ENCODE data around the gene FAM210A.

DNA sequence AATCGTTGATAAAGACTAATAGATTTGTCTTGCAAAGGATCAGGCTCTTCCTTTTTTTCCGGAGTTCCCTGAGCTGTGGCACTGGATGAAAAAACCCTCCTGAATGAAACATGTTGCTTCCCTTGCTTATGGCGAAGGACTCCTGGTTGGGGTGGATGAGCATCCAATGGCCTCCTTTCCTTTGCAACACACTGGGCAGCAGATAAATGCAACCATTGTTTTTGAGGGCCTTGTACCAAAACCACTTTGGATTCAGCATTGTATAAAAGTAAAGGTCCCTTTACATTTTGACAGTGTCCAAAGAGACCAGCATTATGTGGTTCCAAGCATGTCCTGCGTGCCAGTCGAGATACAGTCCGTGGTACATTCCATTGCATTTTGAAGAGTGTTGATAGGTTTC lies 44.7 kb downstream of the FAM210A start:
- no peak for TF ChIP-seq POLR2A (IDR thresholded peaks at IDR 0.05; ENCODE audit: low read depth, low read length)
- TF ChIP-seq, protein P1, sequence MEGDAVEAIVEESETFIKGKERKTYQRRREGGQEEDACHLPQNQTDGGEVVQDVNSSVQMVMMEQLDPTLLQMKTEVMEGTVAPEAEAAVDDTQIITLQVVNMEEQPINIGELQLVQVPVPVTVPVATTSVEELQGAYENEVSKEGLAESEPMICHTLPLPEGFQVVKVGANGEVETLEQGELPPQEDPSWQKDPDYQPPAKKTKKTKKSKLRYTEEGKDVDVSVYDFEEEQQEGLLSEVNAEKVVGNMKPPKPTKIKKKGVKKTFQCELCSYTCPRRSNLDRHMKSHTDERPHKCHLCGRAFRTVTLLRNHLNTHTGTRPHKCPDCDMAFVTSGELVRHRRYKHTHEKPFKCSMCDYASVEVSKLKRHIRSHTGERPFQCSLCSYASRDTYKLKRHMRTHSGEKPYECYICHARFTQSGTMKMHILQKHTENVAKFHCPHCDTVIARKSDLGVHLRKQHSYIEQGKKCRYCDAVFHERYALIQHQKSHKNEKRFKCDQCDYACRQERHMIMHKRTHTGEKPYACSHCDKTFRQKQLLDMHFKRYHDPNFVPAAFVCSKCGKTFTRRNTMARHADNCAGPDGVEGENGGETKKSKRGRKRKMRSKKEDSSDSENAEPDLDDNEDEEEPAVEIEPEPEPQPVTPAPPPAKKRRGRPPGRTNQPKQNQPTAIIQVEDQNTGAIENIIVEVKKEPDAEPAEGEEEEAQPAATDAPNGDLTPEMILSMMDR (conservative IDR thresholded peaks at IDR 0.05; ENCODE audit: low read depth, low read length), result no peak
- TF ChIP-seq RAD21 (IDR thresholded peaks at IDR 0.05; ENCODE audit: low read length), result no peak
- TF ChIP-seq RCOR1 (IDR thresholded peaks at IDR 0.05; ENCODE audit: insufficient replicate concordance, low read length), result no peak
- no peak for TF ChIP-seq NFE2L2 (IDR thresholded peaks at IDR 0.05; ENCODE audit: low read depth, low read length)
- TF ChIP-seq, protein P2, sequence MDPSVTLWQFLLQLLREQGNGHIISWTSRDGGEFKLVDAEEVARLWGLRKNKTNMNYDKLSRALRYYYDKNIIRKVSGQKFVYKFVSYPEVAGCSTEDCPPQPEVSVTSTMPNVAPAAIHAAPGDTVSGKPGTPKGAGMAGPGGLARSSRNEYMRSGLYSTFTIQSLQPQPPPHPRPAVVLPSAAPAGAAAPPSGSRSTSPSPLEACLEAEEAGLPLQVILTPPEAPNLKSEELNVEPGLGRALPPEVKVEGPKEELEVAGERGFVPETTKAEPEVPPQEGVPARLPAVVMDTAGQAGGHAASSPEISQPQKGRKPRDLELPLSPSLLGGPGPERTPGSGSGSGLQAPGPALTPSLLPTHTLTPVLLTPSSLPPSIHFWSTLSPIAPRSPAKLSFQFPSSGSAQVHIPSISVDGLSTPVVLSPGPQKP (IDR thresholded peaks at IDR 0.05; ENCODE audit: borderline replicate concordance, low read depth, low read length), result no peak
- no peak for TF ChIP-seq CHD1 (IDR thresholded peaks at IDR 0.05; ENCODE audit: low read depth, low read length)
- TF ChIP-seq FOS (IDR thresholded peaks at IDR 0.05; ENCODE audit: low read depth, low read length), result no peak
- no peak for TF ChIP-seq BHLHE40 (IDR thresholded peaks at IDR 0.05; ENCODE audit: low read depth, low read length)
- TF ChIP-seq MAZ (IDR thresholded peaks at IDR 0.05; ENCODE audit: borderline replicate concordance, low read depth, low read length), result no peak

All from IMR-90 (cell line).